ENCODE results near the gene ANKFY1.

Gene ANKFY1

GRCh38 chr17:4247361-4247970, 16.3 kb downstream of the ANKFY1 start:
- no peak for TF ChIP-seq CTCF (IDR thresholded peaks at IDR 0.05; ENCODE audit: insufficient read depth, low read depth, low read length, missing control alignments)
- DNase-seq (ENCODE audit: low read depth): no peak
- H3K4me3 ChIP-seq (ENCODE audit: low read depth, low read length): no peak overlapping the region

GRCh38 chr17:4246674-4247073, 17.1 kb downstream of the ANKFY1 start:
- no peak for TF ChIP-seq CTCF (IDR thresholded peaks at IDR 0.05; ENCODE audit: insufficient read depth, low read depth, low read length, missing control alignments)
- no peak overlapping the region for H3K4me3 ChIP-seq (ENCODE audit: low read depth, low read length)
- DNase-seq (ENCODE audit: low read depth): no peak

GRCh38 chr17:4241535-4241934, 22.2 kb downstream of the ANKFY1 start:
- DNase-seq (ENCODE audit: low read depth): no peak
- H3K4me3 ChIP-seq (ENCODE audit: low read depth, low read length): no peak overlapping the region
- TF ChIP-seq CTCF (IDR thresholded peaks at IDR 0.05; ENCODE audit: insufficient read depth, low read depth, low read length, missing control alignments): no peak

- TF ChIP-seq CTCF (IDR thresholded peaks at IDR 0.05; ENCODE audit: insufficient read depth, low read depth, low read length, missing control alignments): no peak
- DNase-seq (ENCODE audit: low read depth): no peak
- no peak overlapping the region for H3K4me3 ChIP-seq (ENCODE audit: low read depth, low read length)
Measured at GRCh38 chr17:4236456-4236855, 27.3 kb downstream of the ANKFY1 start.

- DNase-seq (ENCODE audit: low read depth): no peak
- no peak for TF ChIP-seq CTCF (IDR thresholded peaks at IDR 0.05; ENCODE audit: insufficient read depth, low read depth, low read length, missing control alignments)
- H3K4me3 ChIP-seq (ENCODE audit: low read depth, low read length): no peak overlapping the region
Measured at GRCh38 chr17:4235372-4236279, 28.2 kb downstream of the ANKFY1 start.

GRCh38 chr17:4234401-4234800, 29.4 kb downstream of the ANKFY1 start:
- TF ChIP-seq CTCF (IDR thresholded peaks at IDR 0.05; ENCODE audit: insufficient read depth, low read depth, low read length, missing control alignments): no peak
- H3K4me3 ChIP-seq (ENCODE audit: low read depth, low read length): no peak overlapping the region
- DNase-seq (ENCODE audit: low read depth): no peak

Measured in GM12865 (cell line).